SIG-M5 treated with dmso at 0.1 percent for 504 hours (cell line): ENCODE results near the gene BEAN1.
"Not testable (repeated sequence)": the region's sequence is repeated elsewhere in the genome, so short reads cannot be mapped to it uniquely, and the experiment has no call there.

ENCODE experiments used
- DNase-seq: peaks from one replicate; lab custom pipeline; 2025; ENCODE audit not compliant: unreplicated experiment; lab: John Stamatoyannopoulos, UW

BEAN1 gene

GRCh38 chr16:66484453-66485213 is 57.5 kb downstream of the BEAN1 start:
- no peak for DNase-seq

- DNase-seq: no peak
Measured at GRCh38 chr16:66485376-66485775, 58.3 kb downstream of the BEAN1 start.

GRCh38 chr16:66486199-66486772 is 59.2 kb downstream of the BEAN1 start:
- no peak for DNase-seq

DNA sequence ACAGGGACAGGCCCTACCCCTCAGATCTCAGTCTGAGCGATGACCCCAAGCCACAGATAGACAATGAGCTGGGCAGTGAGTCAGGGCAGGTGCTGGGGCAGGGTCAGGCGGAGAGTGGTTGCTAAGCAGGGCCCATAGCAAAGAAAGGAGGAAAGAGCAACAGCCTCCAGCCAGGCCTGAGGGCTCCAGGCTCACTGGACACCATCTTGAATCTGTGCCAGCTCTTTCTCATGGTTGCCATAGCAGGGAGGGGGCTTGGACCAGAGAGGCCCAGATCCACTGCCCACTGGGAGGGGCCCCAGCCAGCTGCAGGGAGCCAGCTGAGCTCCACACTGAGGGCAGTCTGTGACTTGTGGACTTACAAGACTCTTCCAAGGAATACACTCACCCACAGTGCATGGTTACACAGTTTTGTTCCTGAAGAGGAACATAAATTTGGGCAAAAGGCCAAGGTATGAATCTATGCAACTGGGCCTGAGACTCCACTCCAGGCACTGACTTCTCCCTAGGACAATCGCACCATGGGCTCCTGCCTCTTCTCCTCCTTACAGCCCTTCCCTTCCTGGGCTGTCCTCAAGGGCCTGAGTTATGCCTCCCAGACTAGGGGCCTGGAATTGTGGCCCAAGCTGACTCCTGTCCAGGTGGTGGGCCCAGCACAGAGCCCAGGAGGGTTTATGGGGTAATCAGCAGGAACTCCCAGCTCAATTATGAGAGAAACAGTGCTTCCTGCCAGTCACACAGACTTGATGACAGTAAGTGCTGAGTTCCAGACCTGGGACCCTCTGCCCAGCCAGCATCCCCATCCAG is 59.9 kb downstream of the BEAN1 start:
- DNase-seq: no peak

- no peak for DNase-seq
Measured at GRCh38 chr16:66487580-66488275, 60.6 kb downstream of the BEAN1 start.

DNA sequence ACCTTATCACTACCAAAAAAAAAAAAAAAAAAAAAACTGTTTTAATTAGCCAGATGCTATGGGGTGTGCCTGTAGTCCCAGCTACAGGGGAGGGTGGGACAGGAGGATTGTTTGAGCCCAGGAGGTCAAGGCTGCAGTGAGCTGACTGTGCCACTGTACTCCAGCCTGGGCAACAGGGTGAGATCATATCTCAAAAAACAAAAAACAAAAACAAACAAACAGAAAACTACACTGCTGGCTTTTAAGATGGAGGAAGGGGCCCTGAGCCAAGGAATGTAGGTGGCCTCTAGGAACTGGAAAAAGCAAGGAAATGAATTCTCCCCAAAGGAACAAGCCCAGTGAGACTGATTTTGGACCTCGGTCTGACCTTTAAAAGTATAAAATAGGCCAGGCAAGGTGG is 61.4 kb downstream of the BEAN1 start:
- no peak for DNase-seq

DNA sequence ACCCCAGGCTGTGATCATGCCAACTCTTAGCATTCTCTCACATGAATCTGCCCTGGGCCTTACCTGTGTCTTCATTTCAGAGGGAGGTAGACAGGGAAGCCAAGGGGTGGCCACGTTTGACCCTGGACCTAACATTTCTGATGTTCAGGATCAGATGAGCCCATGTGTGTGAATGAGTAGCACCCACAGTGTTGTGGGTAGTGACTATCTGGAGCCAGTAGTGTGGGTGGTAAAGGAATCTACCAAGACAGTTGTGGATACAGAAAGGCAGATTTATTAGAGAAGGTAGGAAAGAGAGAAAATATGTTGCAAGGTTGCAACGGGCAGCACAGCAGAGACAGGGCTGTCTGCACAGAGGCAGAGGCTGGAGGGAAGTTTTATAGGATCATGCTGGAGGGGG is 62.3 kb downstream of the BEAN1 start:
- DNase-seq: no peak

DNA sequence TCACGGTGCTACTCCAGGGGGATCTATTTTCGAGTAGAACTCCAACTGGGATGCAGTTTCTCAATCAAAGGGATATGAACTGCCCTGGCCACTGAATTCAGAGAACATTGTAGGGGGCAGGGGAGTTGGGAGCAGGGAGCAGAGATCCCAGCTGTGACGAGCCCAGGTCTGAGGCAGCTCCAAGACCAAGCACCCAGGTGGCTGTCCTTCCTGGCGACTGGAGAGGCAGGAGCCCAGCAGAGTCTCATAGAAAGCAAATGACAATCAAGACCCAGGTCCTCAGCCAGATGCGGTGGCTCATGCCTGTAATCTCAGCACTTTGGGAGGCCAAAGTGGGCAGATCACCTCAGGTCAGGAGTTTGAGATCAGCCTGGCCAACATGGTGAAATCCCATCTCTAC is 62.7 kb downstream of the BEAN1 start:
- DNase-seq: no peak

DNA sequence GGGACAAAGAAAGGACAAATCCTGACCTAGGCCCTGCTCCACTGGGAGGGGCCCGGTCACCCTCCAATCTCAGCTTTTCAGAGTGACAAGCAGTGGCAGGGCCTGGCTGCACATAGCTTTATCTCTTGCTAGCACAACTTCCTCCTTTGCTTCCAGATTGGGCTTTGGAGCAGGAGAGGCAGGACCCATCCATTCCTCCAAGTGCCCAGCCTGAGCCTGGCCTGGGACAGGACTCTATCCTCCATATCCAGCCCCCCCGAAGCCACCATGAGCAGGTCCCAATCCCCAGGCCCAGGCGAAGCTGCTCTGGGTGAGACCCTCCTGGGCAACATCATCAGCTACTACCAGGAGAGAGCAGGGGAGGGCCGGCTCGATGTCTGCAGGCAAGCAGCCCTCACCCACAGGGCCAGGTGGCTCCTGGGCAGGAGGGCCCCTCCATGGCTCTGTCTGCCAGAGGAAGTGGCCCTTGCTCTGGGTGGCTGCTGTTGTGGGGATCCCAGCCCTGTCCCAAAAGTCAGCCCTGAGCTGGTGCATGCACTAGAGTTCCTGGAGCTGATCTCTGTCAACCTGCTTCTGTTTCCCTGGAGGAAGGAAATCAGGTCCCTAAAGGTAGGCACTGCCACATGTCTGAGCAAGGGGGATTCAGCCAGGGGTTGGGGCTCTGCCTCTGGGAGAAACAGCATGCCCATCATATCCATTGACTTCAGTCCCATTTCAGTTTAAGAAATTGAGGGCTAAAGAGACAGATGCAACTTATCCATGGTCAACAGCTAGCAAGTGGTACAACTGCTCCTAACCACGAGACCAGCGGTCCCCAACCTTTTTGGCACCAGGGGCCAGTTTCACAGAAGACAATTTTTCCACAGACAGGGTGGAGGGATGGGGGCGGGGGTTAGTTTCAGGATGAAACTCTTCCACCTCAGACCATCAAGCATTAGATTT is 64.0 kb downstream of the BEAN1 start:
- DNase-seq: no peak

DNA sequence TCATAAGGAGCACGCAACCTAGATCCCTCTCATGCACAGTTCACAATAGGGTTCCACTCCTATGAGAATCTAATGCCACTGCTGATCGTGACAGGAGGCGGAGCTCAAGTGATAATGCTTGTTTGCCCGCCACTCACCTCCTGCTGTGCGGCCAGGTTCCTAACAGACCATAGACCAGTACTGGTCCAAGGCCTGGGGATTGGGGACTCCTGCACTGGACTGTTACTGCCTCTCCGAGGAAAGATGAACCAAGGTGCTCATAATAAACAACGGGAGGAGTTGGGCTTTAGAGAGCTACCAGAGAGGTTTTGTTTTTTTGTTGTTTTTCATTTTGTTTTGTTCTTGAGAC is 64.6 kb downstream of the BEAN1 start:
- no peak for DNase-seq

DNA sequence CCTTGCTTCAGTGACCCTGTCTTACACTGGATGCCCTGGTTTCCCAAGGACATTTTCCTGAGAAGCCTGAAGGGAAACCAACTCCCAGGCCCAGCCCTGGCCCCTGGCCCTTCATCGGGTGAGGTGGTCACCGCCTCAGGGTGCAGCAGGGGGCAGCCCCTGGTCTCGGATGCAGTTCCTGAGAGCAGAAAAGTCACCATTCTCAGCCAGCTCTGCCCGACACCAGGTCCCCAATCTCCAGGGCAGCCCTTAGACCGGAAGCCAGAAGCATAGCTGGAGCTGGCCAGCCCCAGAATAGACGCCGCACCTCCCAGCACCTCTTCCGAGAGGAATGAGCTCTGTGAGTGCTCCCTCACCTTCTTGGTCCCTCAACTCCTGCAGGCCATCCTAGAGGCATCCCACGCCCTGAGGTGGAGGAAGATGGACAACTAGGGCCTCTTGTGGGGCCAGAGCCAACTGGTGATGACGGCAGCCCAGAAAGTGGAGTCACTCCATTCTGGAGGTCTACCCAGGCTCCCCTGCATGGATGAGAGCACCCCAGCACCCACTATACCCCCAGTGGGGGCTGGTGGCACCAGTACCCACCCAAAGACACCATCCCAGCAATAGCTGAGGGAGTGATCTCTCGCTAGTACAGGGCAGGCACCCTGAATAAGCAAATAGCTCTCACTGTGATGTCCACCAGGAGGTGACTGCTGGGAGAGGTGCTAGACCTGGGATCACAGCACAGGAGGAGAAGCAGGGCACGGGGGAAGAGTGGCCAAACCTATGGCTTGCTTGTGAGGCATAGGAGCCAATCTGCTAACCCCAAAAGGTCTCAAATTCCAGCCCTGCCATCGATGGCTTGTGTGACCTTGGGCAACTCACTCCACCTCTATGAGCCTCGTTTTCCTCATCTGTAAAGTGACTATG is 66.7 kb downstream of the BEAN1 start:
- no peak for DNase-seq

DNA sequence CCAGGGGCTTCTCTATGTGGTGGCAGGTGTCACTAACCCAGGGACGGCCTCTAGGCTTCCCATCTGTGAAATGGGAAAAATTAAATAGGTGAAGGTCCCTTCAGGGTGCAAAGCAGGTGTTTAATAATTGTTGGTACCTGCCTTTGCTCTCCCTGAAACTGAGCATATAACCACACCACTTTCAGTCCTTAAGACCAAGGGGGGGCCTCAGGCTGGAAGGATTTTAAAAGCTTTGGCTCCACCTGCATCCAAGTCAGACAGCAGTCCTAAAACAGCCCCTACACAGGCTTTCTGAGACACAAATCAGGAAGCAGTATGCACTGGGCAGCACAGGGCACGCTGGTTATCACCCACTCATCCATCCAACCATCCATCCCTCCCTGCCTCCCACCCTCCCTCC is 67.8 kb downstream of the BEAN1 start:
- DNase-seq: no peak

DNA sequence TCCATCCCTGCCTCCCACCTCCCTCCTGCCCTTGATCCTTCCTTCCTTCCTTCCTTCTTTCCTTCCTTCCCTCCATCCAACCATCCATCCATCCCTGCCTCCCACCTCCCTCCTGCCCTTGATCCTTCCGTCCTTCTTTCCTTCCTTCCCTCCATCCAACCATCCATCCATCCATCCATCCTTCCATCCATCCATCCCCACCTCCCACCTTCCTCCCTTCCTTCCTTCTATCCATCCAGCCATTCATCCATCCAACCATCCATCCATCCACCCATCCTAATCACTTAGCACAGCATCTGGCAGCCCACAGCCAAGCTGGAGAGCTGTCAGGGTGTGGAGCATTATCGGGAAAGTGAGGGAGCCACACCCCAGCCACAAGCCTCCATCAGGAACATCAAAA is 68.3 kb downstream of the BEAN1 start:
- no peak for DNase-seq

- not testable (repeated sequence) for DNase-seq
Measured at GRCh38 chr16:66496226-66496625, 69.1 kb downstream of the BEAN1 start.

- not testable (repeated sequence) for DNase-seq
Measured at GRCh38 chr16:66497921-66498320, 70.8 kb downstream of the BEAN1 start.

DNA sequence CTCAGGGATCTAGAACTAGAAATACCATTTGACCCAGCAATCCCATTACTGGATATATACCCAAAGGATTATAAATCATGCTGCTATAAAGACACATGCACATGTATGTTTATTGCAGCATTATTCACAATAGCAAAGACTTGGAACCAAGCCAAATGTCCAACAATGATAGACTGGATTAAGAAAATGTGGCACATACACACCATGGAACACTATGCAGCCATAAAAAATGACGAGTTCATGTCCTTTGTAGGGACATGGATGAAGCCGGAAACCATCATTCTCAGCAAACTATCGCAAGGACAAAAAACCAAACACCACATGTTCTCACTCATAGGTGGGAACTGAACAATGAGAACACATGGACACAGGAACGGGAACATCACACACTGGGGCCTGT is 74.5 kb downstream of the BEAN1 start:
- DNase-seq: not testable (repeated sequence)

GRCh38 chr16:66502020-66502913 is 75.2 kb downstream of the BEAN1 start:
- no peak for DNase-seq

DNA sequence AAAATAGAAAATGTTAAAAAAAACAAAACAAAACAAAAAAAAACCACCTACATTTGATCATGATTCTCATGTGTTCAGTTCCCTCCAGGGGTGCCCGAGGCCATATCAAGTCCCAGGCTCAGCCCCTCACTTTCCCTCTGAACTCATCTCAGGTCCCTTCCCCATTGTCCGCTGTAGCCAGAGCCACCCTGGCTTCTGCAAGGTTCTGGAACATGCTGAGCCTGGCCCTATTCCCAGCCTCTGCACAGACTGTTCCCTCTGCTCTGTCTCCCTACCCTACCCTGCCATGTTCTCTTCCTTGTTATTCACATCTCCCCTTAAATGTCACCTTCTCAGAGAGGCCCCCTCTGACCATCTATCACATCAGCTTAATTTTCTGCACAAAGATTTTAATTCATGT is 75.9 kb downstream of the BEAN1 start:
- DNase-seq: no peak
